ENCODE data around the gene LDLRAD3.

DNA sequence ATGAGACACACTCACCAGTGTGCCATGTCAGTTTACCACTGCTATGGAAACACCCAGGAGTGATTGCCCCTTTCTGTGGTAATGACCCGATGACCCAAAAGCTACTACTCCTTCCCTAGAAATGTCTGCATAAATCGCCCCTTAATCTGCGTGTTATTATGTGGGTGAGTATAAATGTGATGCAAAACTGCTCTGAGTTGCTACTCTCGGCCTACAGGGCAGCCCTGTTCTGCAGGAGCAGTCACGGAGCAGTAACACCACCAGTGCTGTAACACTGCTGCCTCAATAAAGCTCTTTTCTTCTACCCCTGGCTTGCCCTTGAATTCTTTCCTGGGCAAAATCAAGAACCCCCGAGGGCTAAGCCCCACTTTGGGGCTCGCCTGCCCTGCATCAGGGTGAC lies 9.6 kb upstream of the LDLRAD3 start:
- no peak for TF ChIP-seq EZH2 (IDR thresholded peaks at IDR 0.05; ENCODE audit: insufficient read depth, low read length)
- TF ChIP-seq, protein P1, sequence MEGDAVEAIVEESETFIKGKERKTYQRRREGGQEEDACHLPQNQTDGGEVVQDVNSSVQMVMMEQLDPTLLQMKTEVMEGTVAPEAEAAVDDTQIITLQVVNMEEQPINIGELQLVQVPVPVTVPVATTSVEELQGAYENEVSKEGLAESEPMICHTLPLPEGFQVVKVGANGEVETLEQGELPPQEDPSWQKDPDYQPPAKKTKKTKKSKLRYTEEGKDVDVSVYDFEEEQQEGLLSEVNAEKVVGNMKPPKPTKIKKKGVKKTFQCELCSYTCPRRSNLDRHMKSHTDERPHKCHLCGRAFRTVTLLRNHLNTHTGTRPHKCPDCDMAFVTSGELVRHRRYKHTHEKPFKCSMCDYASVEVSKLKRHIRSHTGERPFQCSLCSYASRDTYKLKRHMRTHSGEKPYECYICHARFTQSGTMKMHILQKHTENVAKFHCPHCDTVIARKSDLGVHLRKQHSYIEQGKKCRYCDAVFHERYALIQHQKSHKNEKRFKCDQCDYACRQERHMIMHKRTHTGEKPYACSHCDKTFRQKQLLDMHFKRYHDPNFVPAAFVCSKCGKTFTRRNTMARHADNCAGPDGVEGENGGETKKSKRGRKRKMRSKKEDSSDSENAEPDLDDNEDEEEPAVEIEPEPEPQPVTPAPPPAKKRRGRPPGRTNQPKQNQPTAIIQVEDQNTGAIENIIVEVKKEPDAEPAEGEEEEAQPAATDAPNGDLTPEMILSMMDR (IDR thresholded peaks at IDR 0.05; ENCODE audit: insufficient read depth, low read depth, low read length): no peak
